HG03432 (cell line): Measurements from ENCODE around the gene GPR152.
A peak's percentile ranks its signal among the peaks of the same experiment; 100 is the strongest.
"Not testable (repeated sequence)": the region's sequence is repeated elsewhere in the genome, so short reads cannot be mapped to it uniquely, and the experiment has no call there.

Experiments
- ATAC-seq: cut with Tn5 transposase; IDR thresholded peaks from one replicate; pipeline ENCODE4 v1.9.1; 2021; ENCODE audit warnings: mild to moderate bottlenecking, moderate library complexity; ENCODE audit not compliant: unreplicated experiment

Gene GPR152

GRCh38 chr11:67410984-67411784 is 41.3 kb downstream of the GPR152 start:
- ATAC-seq: no peak

- ATAC-seq: no peak
Measured at GRCh38 chr11:67410369-67410831, 42.1 kb downstream of the GPR152 start.

- ATAC-seq: no peak
Measured at GRCh38 chr11:67409781-67410368, 42.7 kb downstream of the GPR152 start.

GRCh38 chr11:67409261-67409666 is 43.3 kb downstream of the GPR152 start:
- peak; percentile 47 for ATAC-seq

- ATAC-seq: peak; percentile 4
Measured at GRCh38 chr11:67408437-67409200, 43.9 kb downstream of the GPR152 start.

- no peak for ATAC-seq
Measured at GRCh38 chr11:67407688-67408163, 44.8 kb downstream of the GPR152 start.

- no peak for ATAC-seq
Measured at GRCh38 chr11:67406969-67407687, 45.4 kb downstream of the GPR152 start.

GRCh38 chr11:67406420-67406968 is 46.0 kb downstream of the GPR152 start:
- ATAC-seq: no peak

- ATAC-seq: no peak
Measured at GRCh38 chr11:67405688-67406339, 46.7 kb downstream of the GPR152 start.

GRCh38 chr11:67405196-67405567 is 47.3 kb downstream of the GPR152 start:
- no peak for ATAC-seq

GRCh38 chr11:67404515-67405195 is 47.9 kb downstream of the GPR152 start:
- no peak for ATAC-seq

- ATAC-seq: not testable (repeated sequence)
Measured at GRCh38 chr11:67403085-67403484, 49.4 kb downstream of the GPR152 start.

GRCh38 chr11:67402192-67402839 is 50.2 kb downstream of the GPR152 start:
- ATAC-seq: not testable (repeated sequence)

- peak; percentile 69 for ATAC-seq
Measured at GRCh38 chr11:67401495-67402191, 50.9 kb downstream of the GPR152 start, which contains the start of gene PPP1CA. TSS of gene PPP1CA (minus strand) at chr11:67401858. CDS start at chr11:67401782, 76 bp downstream.
